ENCODE measurements around the gene MRPL37.
A peak's percentile ranks its signal among the peaks of the same experiment; 100 is the strongest.

Gene MRPL37

GRCh38 chr1:54172614-54173599 is 27.1 kb upstream of the MRPL37 start:
- DNase-seq (ENCODE audit: low spot score): peak; percentile 26

DNA sequence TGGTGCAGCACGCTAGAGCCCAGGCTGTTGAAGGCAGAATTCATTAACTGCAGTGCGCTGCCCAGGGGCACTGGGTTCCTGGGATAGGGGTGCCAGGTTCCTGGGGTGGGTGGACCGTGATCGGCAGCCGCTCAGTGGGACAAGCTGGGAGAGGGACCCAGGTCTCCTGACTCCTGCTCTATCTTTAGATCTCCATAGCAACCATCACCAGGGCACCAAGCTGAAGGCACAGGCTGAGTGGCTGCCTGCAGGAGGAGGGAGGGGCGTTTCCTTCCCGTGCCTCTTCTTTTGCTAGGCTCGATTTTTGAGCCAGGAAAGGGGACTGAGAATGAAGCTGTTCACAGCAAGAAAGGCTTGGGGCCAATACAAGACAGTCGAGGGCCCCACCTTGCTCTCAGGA is 26.3 kb upstream of the MRPL37 start:
- DNase-seq (ENCODE audit: low spot score): no peak

GRCh38 chr1:54174106-54174505 is 25.9 kb upstream of the MRPL37 start:
- no peak for DNase-seq (ENCODE audit: low spot score)

- DNase-seq (ENCODE audit: low spot score): no peak
These were observed 23.2 kb upstream of the MRPL37 start for GRCh38 chr1:54176621-54177327.

- DNase-seq (ENCODE audit: low spot score): no peak
These were observed 22.2 kb upstream of the MRPL37 start for GRCh38 chr1:54177726-54178125.

GRCh38 chr1:54178296-54179070 is 21.5 kb upstream of the MRPL37 start:
- no peak for DNase-seq (ENCODE audit: low spot score)

DNA sequence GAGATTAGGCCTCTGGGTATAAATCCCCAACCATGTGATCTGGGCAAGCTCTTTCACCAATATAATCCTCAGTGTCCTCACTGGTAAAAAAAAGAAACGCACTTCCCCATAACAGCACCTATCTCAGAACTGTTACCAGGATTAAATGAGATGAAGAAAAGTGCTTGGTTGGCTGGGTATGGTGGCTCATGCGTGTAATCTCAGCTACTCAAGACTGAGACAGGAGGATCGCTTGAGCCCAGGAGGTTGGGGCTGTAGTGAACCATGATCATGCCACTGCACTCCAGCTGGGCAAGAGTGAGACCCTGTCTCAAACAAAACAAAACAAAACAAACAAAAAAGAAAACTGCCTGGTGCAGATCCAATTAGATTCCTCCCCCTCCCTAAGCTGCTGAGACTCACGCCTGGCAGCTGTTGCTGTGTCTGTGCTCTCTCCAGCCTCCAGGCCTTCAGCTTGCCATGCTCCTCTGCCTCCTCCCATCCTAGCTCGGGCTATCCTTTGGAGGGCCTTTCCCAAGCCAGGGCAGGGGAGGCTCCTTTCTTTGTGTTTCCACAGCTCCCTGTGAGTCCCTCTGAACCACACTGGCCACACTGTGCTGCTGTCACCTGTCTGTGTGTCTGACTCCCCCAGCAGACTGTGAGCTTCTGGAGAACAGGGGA is 19.1 kb upstream of the MRPL37 start:
- no peak for DNase-seq (ENCODE audit: low spot score)

DNA sequence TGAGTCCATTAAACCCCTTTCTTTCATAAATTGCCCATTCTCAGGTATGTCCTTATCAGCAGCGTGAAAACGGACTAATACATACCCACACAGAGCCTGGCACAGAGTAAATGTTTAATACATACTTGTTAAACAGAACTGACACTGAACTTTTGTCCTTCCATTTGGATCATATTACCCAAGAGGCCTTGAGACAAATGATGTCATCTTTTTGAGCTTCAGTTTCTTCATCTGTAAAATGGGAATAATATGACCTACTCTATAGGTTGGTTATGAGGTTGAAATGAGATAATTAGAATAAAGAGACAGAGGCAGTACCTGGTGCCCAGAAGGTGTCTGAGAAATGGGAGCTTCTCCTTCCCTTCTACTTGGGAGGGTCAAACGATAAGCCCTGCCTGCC is 13.9 kb upstream of the MRPL37 start:
- no peak for DNase-seq (ENCODE audit: low spot score)

DNA sequence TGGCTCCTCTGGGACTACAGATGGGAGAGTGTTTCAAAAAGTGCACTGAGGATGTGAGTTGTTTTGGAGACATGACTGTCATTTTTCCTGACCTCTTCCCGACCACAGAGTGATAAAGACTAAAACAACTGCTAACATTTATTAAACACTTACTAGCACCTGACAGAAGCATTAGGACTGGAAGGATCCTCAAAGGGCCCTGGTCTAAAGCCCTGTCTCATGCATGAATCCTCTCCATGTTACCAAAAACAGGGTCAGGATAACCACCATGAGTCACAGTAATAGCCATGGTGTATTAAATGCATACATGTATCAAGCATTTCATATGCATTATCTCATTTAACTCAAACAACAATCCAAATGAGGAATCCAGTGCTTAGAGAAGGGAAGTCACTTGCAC is 11.7 kb upstream of the MRPL37 start:
- DNase-seq (ENCODE audit: low spot score): no peak

- DNase-seq (ENCODE audit: low spot score): no peak
These were observed 9.4 kb upstream of the MRPL37 start for GRCh38 chr1:54190526-54190925.

DNA sequence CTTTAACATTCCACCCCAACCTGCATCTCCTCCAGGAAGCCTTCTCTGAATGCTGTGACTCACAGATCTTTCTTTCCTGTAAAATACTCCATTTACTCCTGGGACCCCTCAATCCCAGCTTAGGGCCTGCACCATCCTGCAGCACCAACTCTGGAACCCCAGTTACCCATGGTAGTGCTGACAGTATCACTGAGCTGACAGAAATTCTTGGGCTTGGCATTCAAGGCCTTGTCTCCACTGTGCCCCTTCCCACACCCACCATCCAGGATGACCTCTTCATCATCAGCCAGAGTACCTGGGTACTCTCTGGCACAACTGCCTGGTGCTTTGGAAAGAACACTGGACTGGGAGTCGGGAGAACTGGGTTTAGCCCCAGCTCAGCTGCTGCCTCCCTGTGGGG is 8.4 kb upstream of the MRPL37 start:
- no peak for DNase-seq (ENCODE audit: low spot score)

- no peak for DNase-seq (ENCODE audit: low spot score)
These were observed 6.5 kb upstream of the MRPL37 start for GRCh38 chr1:54193453-54193852.

DNA sequence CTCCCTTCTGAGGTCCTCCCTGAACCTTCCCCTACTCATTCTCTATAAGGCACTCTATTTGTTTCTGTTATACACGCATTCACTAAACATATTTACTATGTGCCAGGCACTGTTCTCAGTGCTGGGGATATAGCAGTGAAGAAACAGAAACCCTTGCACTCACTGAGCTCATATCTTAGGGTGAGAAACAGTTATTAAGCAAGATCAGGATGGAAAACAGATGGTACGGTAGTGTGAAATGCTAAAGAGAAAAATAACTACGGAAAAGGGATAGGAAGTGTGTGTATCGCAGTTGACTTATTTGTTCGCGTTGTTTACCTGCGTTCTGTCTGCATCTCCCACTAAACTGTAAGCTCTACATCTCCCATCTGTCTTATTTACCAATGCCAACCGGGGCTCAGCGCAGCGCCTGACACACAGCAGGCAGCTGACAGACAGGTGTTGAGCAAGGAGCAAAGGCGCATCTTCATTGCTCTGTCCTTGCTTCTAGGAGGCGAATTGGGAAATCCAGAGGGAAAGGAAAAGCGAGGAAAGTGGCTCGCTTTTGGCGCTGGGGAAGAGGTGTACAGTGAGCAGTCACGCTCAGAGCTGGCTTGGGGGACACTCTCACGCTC is 709 bp upstream of the MRPL37 start:
- no peak for DNase-seq (ENCODE audit: low spot score)

GRCh38 chr1:54200519-54200997 is 591 bp downstream of the MRPL37 start:
- DNase-seq (ENCODE audit: low spot score): no peak

GRCh38 chr1:54204199-54204598 is 4.2 kb downstream of the MRPL37 start:
- no peak for DNase-seq (ENCODE audit: low spot score)

GRCh38 chr1:54207287-54207686 is 7.3 kb downstream of the MRPL37 start:
- peak; percentile 47 for DNase-seq (ENCODE audit: low spot score)

- peak; percentile 47 for DNase-seq (ENCODE audit: low spot score)
These were observed 7.9 kb downstream of the MRPL37 start for GRCh38 chr1:54207896-54208295.

DNA sequence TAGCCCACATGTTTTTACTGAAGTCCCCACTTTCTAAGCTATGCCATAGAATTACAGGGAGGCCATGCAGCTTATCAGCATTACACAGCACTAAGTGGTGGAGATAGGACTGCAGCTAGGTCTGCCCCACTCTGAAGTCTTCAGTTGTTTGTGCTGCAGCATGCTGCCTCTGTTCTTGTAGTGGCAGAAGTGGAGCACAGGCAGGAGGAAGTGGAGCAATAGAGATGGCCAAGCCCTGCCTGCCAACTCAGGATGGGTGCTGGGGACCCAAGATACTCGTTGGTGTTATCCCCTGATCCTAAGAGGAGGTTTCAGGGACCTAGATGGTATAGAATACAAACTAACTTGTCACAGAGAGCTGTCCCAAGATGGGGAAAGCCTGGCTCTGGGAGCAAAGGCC is 12.9 kb downstream of the MRPL37 start:
- DNase-seq (ENCODE audit: low spot score): no peak

- DNase-seq (ENCODE audit: low spot score): no peak
These were observed 15.6 kb downstream of the MRPL37 start for GRCh38 chr1:54215523-54215922.

GRCh38 chr1:54218883-54219687 is 19.1 kb downstream of the MRPL37 start:
- DNase-seq (ENCODE audit: low spot score): no peak

GRCh38 chr1:54219688-54220003 is 19.7 kb downstream of the MRPL37 start:
- DNase-seq (ENCODE audit: low spot score): no peak
